ENCODE measurements around the gene MTRR. TPM values are rescaled to one million over a fixed set of nuclear protein-coding genes. Genes with fewer than 3 reads are reported as not detected.

The MTRR gene
- total RNA-seq, 1 donor from 2014 or later: 28.4 TPM

DNA sequence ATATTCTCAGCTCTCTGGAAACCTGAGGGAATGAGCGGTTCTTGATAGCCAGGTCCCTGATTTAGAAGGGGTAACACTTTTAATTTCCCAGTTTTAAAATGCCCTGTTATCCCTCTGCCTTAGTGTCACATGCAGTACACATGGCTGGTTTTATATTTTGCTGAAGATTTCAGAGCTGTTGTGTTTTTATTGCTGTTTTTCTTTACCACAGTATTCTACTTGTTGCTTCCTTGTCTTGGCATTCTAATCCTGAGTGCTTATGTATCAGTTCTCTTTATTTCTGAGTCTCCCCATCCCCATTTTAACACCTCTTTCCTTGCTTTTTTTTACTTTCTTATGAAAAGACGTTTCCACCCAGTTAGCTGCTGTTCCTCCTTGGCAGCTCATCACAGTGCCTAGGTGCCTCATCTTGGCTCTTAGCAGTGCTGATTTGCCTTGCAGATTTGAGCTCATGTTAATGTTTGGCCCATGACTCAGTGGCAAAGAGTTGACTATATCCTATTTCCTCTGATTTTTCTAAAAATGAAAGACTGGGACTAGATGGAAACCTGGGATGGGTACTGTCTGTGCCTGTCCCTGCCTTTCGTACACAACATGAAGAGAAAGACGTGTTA is 3.7 kb downstream of the MTRR start:
- peaks cover 8% of the 10 kb centered on the region for H3K36me3 Mint-ChIP-seq (ENCODE audit: low read depth, unreplicated experiment)
- H3K4me3 Mint-ChIP-seq (ENCODE audit: unreplicated experiment): no peak overlapping the region
- no peak overlapping the region for H3K27ac Mint-ChIP-seq (ENCODE audit: unreplicated experiment)
- H3K27me3 Mint-ChIP-seq (ENCODE audit: unreplicated experiment): peaks cover 6% of the 10 kb centered on the region
- TF ChIP-seq, protein P1, sequence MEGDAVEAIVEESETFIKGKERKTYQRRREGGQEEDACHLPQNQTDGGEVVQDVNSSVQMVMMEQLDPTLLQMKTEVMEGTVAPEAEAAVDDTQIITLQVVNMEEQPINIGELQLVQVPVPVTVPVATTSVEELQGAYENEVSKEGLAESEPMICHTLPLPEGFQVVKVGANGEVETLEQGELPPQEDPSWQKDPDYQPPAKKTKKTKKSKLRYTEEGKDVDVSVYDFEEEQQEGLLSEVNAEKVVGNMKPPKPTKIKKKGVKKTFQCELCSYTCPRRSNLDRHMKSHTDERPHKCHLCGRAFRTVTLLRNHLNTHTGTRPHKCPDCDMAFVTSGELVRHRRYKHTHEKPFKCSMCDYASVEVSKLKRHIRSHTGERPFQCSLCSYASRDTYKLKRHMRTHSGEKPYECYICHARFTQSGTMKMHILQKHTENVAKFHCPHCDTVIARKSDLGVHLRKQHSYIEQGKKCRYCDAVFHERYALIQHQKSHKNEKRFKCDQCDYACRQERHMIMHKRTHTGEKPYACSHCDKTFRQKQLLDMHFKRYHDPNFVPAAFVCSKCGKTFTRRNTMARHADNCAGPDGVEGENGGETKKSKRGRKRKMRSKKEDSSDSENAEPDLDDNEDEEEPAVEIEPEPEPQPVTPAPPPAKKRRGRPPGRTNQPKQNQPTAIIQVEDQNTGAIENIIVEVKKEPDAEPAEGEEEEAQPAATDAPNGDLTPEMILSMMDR (IDR thresholded peaks at IDR 0.05; ENCODE audit: unreplicated experiment): no peak
- no peaks in the 10 kb centered on the region for H3K9me3 Mint-ChIP-seq (ENCODE audit: unreplicated experiment)
- H3K4me1 Mint-ChIP-seq (ENCODE audit: unreplicated experiment): peaks cover 16% of the 10 kb centered on the region
- no peak for DNase-seq (ENCODE audit: low spot score)

DNA sequence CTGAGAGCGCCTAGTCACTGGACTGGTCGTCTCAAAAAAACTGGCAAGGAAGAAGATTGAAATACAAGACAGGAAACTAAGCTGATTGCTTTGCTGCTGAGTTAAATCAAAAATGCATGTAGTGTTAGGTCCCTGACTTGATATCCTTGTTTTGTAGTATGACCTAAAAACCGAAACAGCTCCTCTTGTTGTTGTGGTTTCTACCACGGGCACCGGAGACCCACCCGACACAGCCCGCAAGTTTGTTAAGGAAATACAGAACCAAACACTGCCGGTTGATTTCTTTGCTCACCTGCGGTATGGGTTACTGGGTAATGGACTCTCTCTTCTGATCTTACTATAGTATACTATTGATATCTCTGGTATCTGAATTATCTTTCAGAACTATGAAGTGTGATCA is 4.3 kb downstream of the MTRR start:
- Mint-ChIP-seq H3K9me3 (ENCODE audit: unreplicated experiment) (no peaks in the 10 kb centered on the region), H3K27ac (ENCODE audit: unreplicated experiment) (no peak overlapping the region), H3K27me3 (ENCODE audit: unreplicated experiment) (peaks cover 5% of the 10 kb centered on the region), H3K4me1 (ENCODE audit: unreplicated experiment) (peaks cover 12% of the 10 kb centered on the region), H3K36me3 (ENCODE audit: low read depth, unreplicated experiment) (peaks cover 11% of the 10 kb centered on the region), H3K4me3 (ENCODE audit: unreplicated experiment) (no peak overlapping the region)
- no peak for DNase-seq (ENCODE audit: low spot score)
- TF ChIP-seq, protein P1 (IDR thresholded peaks at IDR 0.05; ENCODE audit: unreplicated experiment): no peak

GRCh38 chr5:7874639-7875038 is 5.7 kb downstream of the MTRR start:
- H3K9me3 Mint-ChIP-seq (ENCODE audit: unreplicated experiment): no peaks in the 10 kb centered on the region
- TF ChIP-seq, protein P1 (IDR thresholded peaks at IDR 0.05; ENCODE audit: unreplicated experiment): no peak
- peaks cover 4% of the 10 kb centered on the region for H3K27me3 Mint-ChIP-seq (ENCODE audit: unreplicated experiment)
- H3K4me3 Mint-ChIP-seq (ENCODE audit: unreplicated experiment): no peak overlapping the region
- peaks cover 7% of the 10 kb centered on the region for H3K4me1 Mint-ChIP-seq (ENCODE audit: unreplicated experiment)
- H3K27ac Mint-ChIP-seq (ENCODE audit: unreplicated experiment): no peak overlapping the region
- no peak for DNase-seq (ENCODE audit: low spot score)
- H3K36me3 Mint-ChIP-seq (ENCODE audit: low read depth, unreplicated experiment): peaks cover 18% of the 10 kb centered on the region

DNA sequence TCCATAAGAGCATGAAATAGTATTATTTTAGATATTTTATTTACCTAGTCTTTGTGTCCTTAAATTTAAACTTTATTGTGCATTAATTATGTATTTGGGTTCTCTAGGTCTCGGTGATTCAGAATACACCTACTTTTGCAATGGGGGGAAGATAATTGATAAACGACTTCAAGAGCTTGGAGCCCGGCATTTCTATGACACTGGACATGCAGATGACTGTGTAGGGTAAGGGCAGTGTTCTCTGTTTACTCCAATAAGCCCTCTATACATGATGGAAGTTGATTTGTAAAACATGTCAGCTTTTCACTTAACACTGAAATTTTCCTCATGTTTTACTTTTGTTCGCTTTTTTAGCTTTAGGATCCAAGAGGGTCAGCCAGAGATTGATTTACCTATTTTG is 6.2 kb downstream of the MTRR start:
- no peak overlapping the region for H3K27ac Mint-ChIP-seq (ENCODE audit: unreplicated experiment)
- peaks cover 19% of the 10 kb centered on the region for H3K36me3 Mint-ChIP-seq (ENCODE audit: low read depth, unreplicated experiment)
- no peak overlapping the region for H3K4me3 Mint-ChIP-seq (ENCODE audit: unreplicated experiment)
- peaks cover 2% of the 10 kb centered on the region for H3K27me3 Mint-ChIP-seq (ENCODE audit: unreplicated experiment)
- no peaks in the 10 kb centered on the region for H3K9me3 Mint-ChIP-seq (ENCODE audit: unreplicated experiment)
- TF ChIP-seq, protein P1 (IDR thresholded peaks at IDR 0.05; ENCODE audit: unreplicated experiment): no peak
- H3K4me1 Mint-ChIP-seq (ENCODE audit: unreplicated experiment): peaks cover 4% of the 10 kb centered on the region
- DNase-seq (ENCODE audit: low spot score): no peak

GRCh38 chr5:7876867-7877266 is 7.9 kb downstream of the MTRR start:
- TF ChIP-seq, protein P1 (IDR thresholded peaks at IDR 0.05; ENCODE audit: unreplicated experiment): no peak
- Mint-ChIP-seq H3K27ac (ENCODE audit: unreplicated experiment) (no peak overlapping the region), H3K4me3 (ENCODE audit: unreplicated experiment) (no peak overlapping the region), H3K9me3 (ENCODE audit: unreplicated experiment) (no peaks in the 10 kb centered on the region), H3K27me3 (ENCODE audit: unreplicated experiment) (peaks cover 6% of the 10 kb centered on the region), H3K36me3 (ENCODE audit: low read depth, unreplicated experiment) (peaks cover 23% of the 10 kb centered on the region), H3K4me1 (ENCODE audit: unreplicated experiment) (peaks cover 4% of the 10 kb centered on the region)
- DNase-seq (ENCODE audit: low spot score): no peak
